Natural killer cell (primary cell): ENCODE results near the gene CSRP1. TPM values are rescaled to one million over a fixed set of nuclear protein-coding genes. Genes with fewer than 3 reads are reported as not detected.

Source experiments
- ATAC-seq, 3 donors: fragments of 150-1000 bp in 2 of 3; fragments of 200-7000 bp in 1 of 3; cut with Tn5 transposase; 1 replicate in 1 of 3; 2 replicates in 2 of 3; pipeline ENCODE4 v1.10.0; 2021; ENCODE audit warnings: mild to moderate bottlenecking in 2 of 3, moderate library complexity in 2 of 3
- DNase-seq, 2 donors: peaks; one replicate each; pipeline versions ENCODE4 v3.0.0 to v3.0.0-alpha.2; 2013 to 2021; ENCODE audit warnings: mixed read lengths in 1 of 2
- H3K27ac ChIP-seq: one replicate; pipeline ENCODE4 v1.5.1; 2013; ENCODE audit warnings: mild to moderate bottlenecking, low read length
- H3K27me3 ChIP-seq: one replicate; pipeline ENCODE4 v1.6.1; 2013; ENCODE audit warnings: low read length; ENCODE audit not compliant: control insufficient read depth, insufficient read depth
- H3K36me3 ChIP-seq: one replicate; pipeline ENCODE4 v1.6.1; 2013; ENCODE audit warnings: low read length; ENCODE audit not compliant: control insufficient read depth, insufficient read depth
- H3K4me1 ChIP-seq: one replicate; pipeline ENCODE4 v1.6.1; 2013; ENCODE audit warnings: low read length; ENCODE audit not compliant: control insufficient read depth, insufficient read depth
- H3K4me3 ChIP-seq: one replicate; pipeline ENCODE4 v1.5.1; 2013; ENCODE audit warnings: low read length
- H3K9me3 ChIP-seq: one replicate; pipeline ENCODE4 v1.6.1; 2013; ENCODE audit warnings: low read length; ENCODE audit not compliant: control insufficient read depth, insufficient read depth
- H3K27ac Mint-ChIP-seq, 2 donors: one replicate each; pipeline ENCODE4 v1.8.0; 2022; ENCODE audit warnings: mild to moderate bottlenecking in 2 of 2, mixed read lengths in 2 of 2, moderate library complexity in 1 of 2
- H3K27me3 Mint-ChIP-seq, 2 donors: one replicate each; pipeline ENCODE4 v1.8.0; 2022; ENCODE audit warnings: low read depth in 2 of 2, mixed read lengths in 2 of 2
- H3K36me3 Mint-ChIP-seq: one replicate; pipeline ENCODE4 v1.8.0; 2022; ENCODE audit warnings: mixed read lengths
- H3K4me1 Mint-ChIP-seq, 2 donors: one replicate each; pipeline ENCODE4 v1.8.0; 2022; ENCODE audit warnings: mixed read lengths in 2 of 2
- H3K4me3 Mint-ChIP-seq: one replicate; pipeline ENCODE4 v1.8.0; 2022; ENCODE audit warnings: mild to moderate bottlenecking, moderate library complexity, mixed read lengths
- H3K9me3 Mint-ChIP-seq, 2 donors: one replicate each; pipeline ENCODE4 v1.8.0; 2022; ENCODE audit warnings: mixed read lengths in 2 of 2
- CTCF ChIP-seq: fragments of 200-600 bp; IDR thresholded peaks from one replicate; pipeline ENCODE4 v1.8.0; 2022; ENCODE audit warnings: antibody characterized with exemption
- WGBS: methylation state at CpG from one replicate; pipeline ENCODE4 v1.1.7; 2013; ENCODE audit warnings: missing lambda C conversion rate; ENCODE audit not compliant: insufficient coverage; 5-methylcytosine and 5-hydroxymethylcytosine counted together
- intact Hi-C: fragments of 100-400 bp; cut with micrococcal nuclease; formaldehyde crosslinking; loops from one replicate; pipeline ENCODE4 v1.14.2; 2022
- total RNA-seq, 4 donors: library from RNA; stranded (reverse); fragments of 120-200 nt in 1 of 4; gene quantifications; one replicate each; pipeline versions ENCODE4 v1.2.3 to v1.2.4, GENCODE V29; 2013 to 2022

Gene CSRP1
- total RNA-seq, 3 donors from 2014 or later (not counting 1 experiment from before 2014, with no cell fraction given), result 36.9 to 48.4 (median 44.1) TPM

- DNase-seq (no peak), ATAC-seq (no peak)
- Histone ChIP-seq H3K9me3 (no peaks in the 10 kb centered on the region), H3K36me3 (no peaks in the 10 kb centered on the region), H3K4me1 (no peaks in the 10 kb centered on the region), H3K4me3 (no peak overlapping the region), H3K27ac (no peak overlapping the region), H3K27me3 (no peaks in the 10 kb centered on the region)
- intact Hi-C loops, result no loop called here
- H3K27me3 Mint-ChIP-seq, result peaks cover 3 to 14% of the 10 kb centered on the region in 2 donors
- no peak overlapping the region for H3K27ac Mint-ChIP-seq
- no peak for TF ChIP-seq CTCF
- no peak overlapping the region for H3K4me3 Mint-ChIP-seq
- no peaks in the 10 kb centered on the region for H3K9me3 Mint-ChIP-seq
- WGBS, result 90% methylated on average over 13 of the region's 13 CpGs
- H3K36me3 Mint-ChIP-seq, result no peaks in the 10 kb centered on the region
- no peaks in the 10 kb centered on the region for H3K4me1 Mint-ChIP-seq
Measured at GRCh38 chr1:201461645-201462441, 45.1 kb downstream of the CSRP1 start.

GRCh38 chr1:201460814-201461644 is 45.9 kb downstream of the CSRP1 start:
- H3K9me3 Mint-ChIP-seq, result no peaks in the 10 kb centered on the region
- ATAC-seq (no peak), DNase-seq (no peak)
- no peak for TF ChIP-seq CTCF
- Histone ChIP-seq H3K27ac (no peak overlapping the region), H3K9me3 (no peaks in the 10 kb centered on the region), H3K4me3 (no peak overlapping the region), H3K36me3 (no peaks in the 10 kb centered on the region), H3K4me1 (no peaks in the 10 kb centered on the region), H3K27me3 (no peaks in the 10 kb centered on the region)
- no peaks in the 10 kb centered on the region for H3K36me3 Mint-ChIP-seq
- WGBS, result 88% methylated on average over 8 of the region's 8 CpGs
- no peak overlapping the region for H3K4me3 Mint-ChIP-seq
- intact Hi-C loops, result no loop called here
- peaks cover 3 to 16% of the 10 kb centered on the region in 2 donors for H3K27me3 Mint-ChIP-seq
- H3K27ac Mint-ChIP-seq, result no peak overlapping the region
- H3K4me1 Mint-ChIP-seq, result no peaks in the 10 kb centered on the region

GRCh38 chr1:201459775-201460174 is 47.1 kb downstream of the CSRP1 start:
- WGBS, result 74% methylated on average over 5 of the region's 5 CpGs
- intact Hi-C loops, result no loop called here
- no peaks in the 10 kb centered on the region for H3K4me1 Mint-ChIP-seq
- DNase-seq, result no peak
- TF ChIP-seq CTCF, result no peak
- Histone ChIP-seq H3K27me3 (no peaks in the 10 kb centered on the region), H3K4me1 (no peaks in the 10 kb centered on the region), H3K36me3 (no peaks in the 10 kb centered on the region), H3K27ac (no peak overlapping the region), H3K9me3 (no peaks in the 10 kb centered on the region), H3K4me3 (no peak overlapping the region)
- no peaks in the 10 kb centered on the region for H3K9me3 Mint-ChIP-seq
- no peak for ATAC-seq
- no peaks in the 10 kb centered on the region for H3K36me3 Mint-ChIP-seq
- no peak overlapping the region for H3K4me3 Mint-ChIP-seq
- H3K27me3 Mint-ChIP-seq, result peaks cover 0 to 16% of the 10 kb centered on the region in 2 donors
- no peak overlapping the region for H3K27ac Mint-ChIP-seq
